Subcutaneous adipose tissue (tissue), 4 donors: ENCODE measurements around the gene GPBP1L1. TPM values are rescaled to one million over a fixed set of nuclear protein-coding genes. Genes with fewer than 3 reads are reported as not detected.

Experiments
- small RNA-seq: library from RNA; depleted of rRNA; stranded (forward); fragments of <200 nt; gene quantifications from one replicate; pipeline ENCODE3, GENCODE V24; 2016
- total RNA-seq, 4 donors: library from RNA; depleted of rRNA; stranded (reverse); fragments of >200 nt; gene quantifications; one replicate each; pipeline ENCODE4 v1.1.0, GENCODE V29; 2016

The GPBP1L1 gene
- total RNA-seq, 4 donors from 2014 or later = 85.3 to 124 (median 109) TPM

Small RNA genes within 50 kb of the gene (small RNA-seq; reads per million reads assigned to genes)
- not detected for gene AL355480.1
- not detected for gene AL355480.2
- not detected for gene AL355480.3
- not detected for gene AL355480.4

Other genes with a start within 250 kb of the GPBP1L1 start
- gene TESK2, start 195.4 kb downstream of the GPBP1L1 start, total RNA-seq = 10 to 100 TPM in 1 of 4 donors, 1 to 10 TPM in 3; 2.8 to 10.7 (median 6.5) TPM
- under 1 TPM in 2 of 4 donors, not detected in 2; 0.49 to 0.68 TPM for gene CCDC163, start 186.5 kb downstream of the GPBP1L1 start, total RNA-seq
- gene MMACHC, start 186.2 kb downstream of the GPBP1L1 start, total RNA-seq = 1 to 10 TPM in 3 of 4 donors, under 1 TPM in 1; 0.88 to 4.2 (median 2.8) TPM
- gene PRDX1, start 164.6 kb downstream of the GPBP1L1 start, total RNA-seq = 100 to 1,000 TPM; 159 to 328 (median 216) TPM
- gene AKR1A1, start 135.7 kb downstream of the GPBP1L1 start, total RNA-seq = 10 to 100 TPM; 57.8 to 91.3 (median 82.1) TPM
- gene NASP, start 102.5 kb downstream of the GPBP1L1 start, total RNA-seq = 100 to 1,000 TPM in 1 of 4 donors, 10 to 100 TPM in 3; 43.0 to 106 (median 79.2) TPM
- 1 to 10 TPM in 3 of 4 donors, not detected in 1; 1.0 to 4.1 (median 1.3) TPM for gene CCDC17, start 62.5 kb downstream of the GPBP1L1 start, total RNA-seq
- gene TMEM69, start 1.6 kb upstream of the GPBP1L1 start, total RNA-seq = 10 to 100 TPM; 17.0 to 29.4 (median 18.4) TPM
- gene IPP, start 64.1 kb upstream of the GPBP1L1 start, total RNA-seq = 10 to 100 TPM in 2 of 4 donors, 1 to 10 TPM in 2; 7.3 to 11.4 (median 10.1) TPM
- 10 to 100 TPM; 13.4 to 23.3 (median 18.2) TPM for gene MAST2, start 117.1 kb upstream of the GPBP1L1 start, total RNA-seq